PC-3 (cell line): ENCODE results near the gene NAV2.

ENCODE experiments used
- CTCF ChIP-seq: fragments of 300-600 bp; sonication (generic); conservative IDR thresholded peaks from 2 replicates; pipeline ENCODE4 v1.5.1; 2017; ENCODE audit warnings: antibody characterized with exemption, low read depth, mild to moderate bottlenecking, low read length
- EZH2phosphoT487 ChIP-seq: fragments of 300-600 bp; sonication (generic); IDR thresholded peaks from 2 replicates; pipeline ENCODE4 v1.6.1; 2018; ENCODE audit warnings: mild to moderate bottlenecking, antibody characterized with exemption, low read length, borderline replicate concordance

GRCh38 chr11:19849947-19850593 is 137.4 kb downstream of the NAV2 start:
- TF ChIP-seq CTCF (no peak), EZH2phosphoT487 (no peak)
